PFSK-1 (cell line): ENCODE results near the gene HAVCR1. TPM values are rescaled to one million over a fixed set of nuclear protein-coding genes. Genes with fewer than 3 reads are reported as not detected.

Source experiments
- FOXP2 ChIP-seq: optimal IDR thresholded peaks from 2 replicates; pipeline ENCODE3; 2011; ENCODE audit warnings: borderline replicate concordance, control low read depth, inconsistent platforms; ENCODE audit not compliant: insufficient read depth; ENCODE audit errors: extremely low read length, extremely low read depth
- POLR2AphosphoS5 ChIP-seq: IDR thresholded peaks from 2 replicates; pipeline ENCODE4 v1.6.1; 2012; ENCODE audit warnings: low read depth, mild to moderate bottlenecking, control low read depth, low read length, moderate library complexity
- REST ChIP-seq, 2 experiments: IDR thresholded peaks; 2 replicates each; pipeline versions ENCODE4 v1.6.1 to v1.8.0; 2011 to 2012; ENCODE audit warnings: low read depth in 2 of 2, low read length in 2 of 2, control low read depth in 1 of 2, inconsistent platforms in 1 of 2, mild to moderate bottlenecking in 1 of 2, moderate library complexity in 1 of 2; ENCODE audit not compliant: insufficient read depth in 1 of 2
- SIN3A ChIP-seq: IDR thresholded peaks from 2 replicates; pipeline ENCODE4 v1.6.1; 2012; ENCODE audit warnings: mild to moderate bottlenecking, low read length, moderate library complexity, borderline replicate concordance; ENCODE audit not compliant: insufficient read depth
- TAF1 ChIP-seq: IDR thresholded peaks from 2 replicates; pipeline ENCODE4 v1.6.1; 2012; ENCODE audit warnings: low read length, control low read depth, borderline replicate concordance; ENCODE audit not compliant: insufficient read depth
- polyA plus RNA-seq: library from polyadenylated mRNA; unstranded; fragments of >200 nt; gene quantifications from one replicate; pipeline ENCODE4 v1.2.1, GENCODE V29; 2012; ENCODE audit warnings: low read depth, missing spikeins; ENCODE audit not compliant: insufficient read length

The HAVCR1 gene
- polyA plus RNA-seq = not detected

- TF ChIP-seq POLR2AphosphoS5 (no peak), SIN3A (no peak), TAF1 (no peak), REST (IDR thresholded peaks at IDR 0.05; ENCODE audit: insufficient read depth in 1 of 2, low read depth in 2 of 2, low read length in 2 of 2) (no peak), FOXP2 (no peak)
Observed at GRCh38 chr5:157059093-157059539, at the start of gene HAVCR1. Gene HAVCR1, minus strand, starts transcription at chr5:157059116. Its CDS starts 1,173 bp downstream, at chr5:157057943.

- TF ChIP-seq TAF1 (no peak), POLR2AphosphoS5 (no peak), FOXP2 (no peak), SIN3A (no peak), REST (IDR thresholded peaks at IDR 0.05; ENCODE audit: insufficient read depth in 1 of 2, low read depth in 2 of 2, low read length in 2 of 2) (no peak)
Observed at GRCh38 chr5:157107508-157107907, 48.6 kb upstream of the HAVCR1 start.

- TF ChIP-seq TAF1 (no peak), POLR2AphosphoS5 (no peak), SIN3A (no peak), REST (IDR thresholded peaks at IDR 0.05; ENCODE audit: insufficient read depth in 1 of 2, low read depth in 2 of 2, low read length in 2 of 2) (no peak), FOXP2 (no peak)
Observed at GRCh38 chr5:157106630-157107461, 47.9 kb upstream of the HAVCR1 start.

GRCh38 chr5:157100140-157100679 is 41.3 kb upstream of the HAVCR1 start:
- no peak for TF ChIP-seq POLR2AphosphoS5
- TF ChIP-seq FOXP2 = no peak
- no peak for TF ChIP-seq REST (IDR thresholded peaks at IDR 0.05; ENCODE audit: insufficient read depth in 1 of 2, low read depth in 2 of 2, low read length in 2 of 2)
- no peak for TF ChIP-seq TAF1
- no peak for TF ChIP-seq SIN3A
